CD4-positive, alpha-beta T cell (primary cell): ENCODE measurements around the gene SMAD3. TPM values are rescaled to one million over a fixed set of nuclear protein-coding genes. Genes with fewer than 3 reads are reported as not detected.

Experiments
- ATAC-seq: fragments of 200-7000 bp; cut with Tn5 transposase; one replicate; pipeline ENCODE4 v1.10.0; 2022; ENCODE audit warnings: mild to moderate bottlenecking; ENCODE audit not compliant: poor library complexity
- CTCF ChIA-PET: fragments of 350-600 bp; sonication (Branson Sonifier 250); formaldehyde crosslinking; loops from one replicate; lab custom pipeline; 2021; ENCODE audit warnings: antibody characterized with exemption, inconsistent platforms; lab: Charles Lee
- POLR2A ChIA-PET: fragments of 350-600 bp; sonication (Branson Sonifier 250); formaldehyde crosslinking; loops from one replicate; lab custom pipeline; 2021; ENCODE audit warnings: antibody characterized with exemption, inconsistent platforms; lab: Charles Lee
- DNase-seq, 14 experiments: peaks; one replicate each; pipeline ENCODE4 v3.0.0-alpha.2; 2013 to 2020; ENCODE audit warnings: mixed read lengths in 2 of 14
- H3K27ac ChIP-seq, 2 donors: one replicate each; pipeline versions ENCODE4 v1.5.1 to v1.7.0; 2013; ENCODE audit warnings: low read length in 2 of 2, low read depth in 1 of 2, mild to moderate bottlenecking in 1 of 2
- H3K27me3 ChIP-seq, 2 experiments: 1 replicate in 1 of 2; 2 replicates in 1 of 2; pipeline versions ENCODE4 v1.6.1 to v1.7.0; 2013; ENCODE audit warnings: low read length in 2 of 2, control low read depth in 1 of 2, mild to moderate bottlenecking in 1 of 2, moderate library complexity in 1 of 2; ENCODE audit not compliant: insufficient read depth in 2 of 2, control insufficient read depth in 1 of 2
- H3K36me3 ChIP-seq: one replicate; pipeline ENCODE4 v1.6.1; 2013; ENCODE audit warnings: low read length, control low read depth; ENCODE audit not compliant: insufficient read depth
- H3K4me1 ChIP-seq: one replicate; pipeline ENCODE4 v1.6.1; 2013; ENCODE audit warnings: low read length, control low read depth; ENCODE audit not compliant: insufficient read depth
- H3K4me3 ChIP-seq: one replicate; pipeline ENCODE4 v1.5.1; 2013; ENCODE audit warnings: mild to moderate bottlenecking, low read length, moderate library complexity
- H3K9me3 ChIP-seq, 2 experiments: 1 replicate in 1 of 2; 2 replicates in 1 of 2; pipeline versions ENCODE4 v1.6.1 to v1.7.0; 2013; ENCODE audit warnings: low read length in 2 of 2, mild to moderate bottlenecking in 2 of 2, control low read depth in 1 of 2, moderate library complexity in 1 of 2; ENCODE audit not compliant: control insufficient read depth in 1 of 2, insufficient read depth in 1 of 2
- H3K27ac Mint-ChIP-seq: one replicate; pipeline ENCODE4 v1.8.0; 2020; ENCODE audit warnings: mixed read lengths
- H3K27me3 Mint-ChIP-seq: one replicate; pipeline ENCODE4 v1.8.0; 2021; ENCODE audit warnings: mixed read lengths
- H3K36me3 Mint-ChIP-seq: one replicate; pipeline ENCODE4 v1.8.0; 2021; ENCODE audit warnings: low read depth, mixed read lengths
- H3K4me1 Mint-ChIP-seq: one replicate; pipeline ENCODE4 v1.8.0; 2021; ENCODE audit warnings: low read depth, mixed read lengths
- H3K4me3 Mint-ChIP-seq: one replicate; pipeline ENCODE4 v1.8.0; 2020; ENCODE audit warnings: mild to moderate bottlenecking, mixed read lengths
- H3K9me3 Mint-ChIP-seq: one replicate; pipeline ENCODE4 v1.8.0; 2020; ENCODE audit warnings: mixed read lengths
- intact Hi-C, 2 experiments: fragments of 100-400 bp; cut with DNase I in 1 of 2; cut with micrococcal nuclease in 1 of 2; formaldehyde crosslinking; loops; one replicate each; pipeline versions ENCODE4 v1.15.1 to v1.9.0; 2023 to 2025; cut with DNase I, micrococcal nuclease
- total RNA-seq, 174 experiments: library from RNA in 2 of 174; stranded (reverse) in 2 of 174; gene quantifications; one replicate each; pipeline ENCODE4 v1.2.3 and lab custom pipeline; 2021 to 2026
- TF ChIP-seq, protein P1 (sequence below): fragments of 200-600 bp; IDR thresholded peaks from one replicate; pipeline ENCODE4 v1.8.0; 2022; ENCODE audit warnings: antibody characterized with exemption, mild to moderate bottlenecking

The SMAD3 gene
- total RNA-seq, 2 experiments from 2014 or later, result 30.0 to 31.0 TPM

DNA sequence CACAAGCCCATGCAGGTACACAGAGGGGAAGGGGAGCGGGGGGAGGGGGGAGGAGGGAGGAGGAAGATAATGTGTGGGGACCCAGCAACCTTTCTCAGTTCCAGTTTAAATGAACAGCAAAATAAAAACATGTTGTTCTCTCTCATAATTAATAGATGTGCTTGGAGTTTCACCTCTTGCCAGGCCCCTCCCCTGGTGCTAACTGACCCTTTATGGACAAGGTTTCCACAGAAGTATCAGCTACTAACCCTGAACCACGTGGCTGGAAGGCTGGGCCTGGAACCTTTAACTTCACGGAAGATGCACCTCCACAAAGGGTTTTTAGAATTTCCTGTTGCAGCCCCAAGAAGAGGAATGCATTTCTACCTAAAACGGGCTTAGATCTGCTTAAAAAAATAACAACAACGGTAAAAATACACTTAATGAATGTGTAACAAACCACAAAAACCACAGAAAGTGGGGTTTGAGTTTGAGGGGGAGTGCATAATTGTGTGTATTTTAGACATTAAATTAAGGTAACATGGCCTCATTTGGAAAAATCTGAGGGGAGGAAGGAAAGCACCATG, 14.8 kb upstream of the SMAD3 start:
- DNase-seq, result no peak
- Mint-ChIP-seq H3K9me3 (no peaks in the 10 kb centered on the region), H3K27me3 (no peaks in the 10 kb centered on the region), H3K4me1 (peaks cover 49% of the 10 kb centered on the region), H3K27ac (peak overlapping the region; percentile 49), H3K4me3 (no peak overlapping the region), H3K36me3 (no peaks in the 10 kb centered on the region)
- H3K9me3 ChIP-seq, result no peaks in the 10 kb centered on the region
- H3K27me3 ChIP-seq, result no peaks in the 10 kb centered on the region
- intact Hi-C loops, result no loop called here
- no peak overlapping the region for H3K4me3 ChIP-seq
- ChIA-PET POLR2A (no interaction called here), CTCF (no interaction called here)
- no peaks in the 10 kb centered on the region for H3K36me3 ChIP-seq
- ATAC-seq, result no peak
- peaks cover 9% of the 10 kb centered on the region for H3K4me1 ChIP-seq
- TF ChIP-seq, protein P1, sequence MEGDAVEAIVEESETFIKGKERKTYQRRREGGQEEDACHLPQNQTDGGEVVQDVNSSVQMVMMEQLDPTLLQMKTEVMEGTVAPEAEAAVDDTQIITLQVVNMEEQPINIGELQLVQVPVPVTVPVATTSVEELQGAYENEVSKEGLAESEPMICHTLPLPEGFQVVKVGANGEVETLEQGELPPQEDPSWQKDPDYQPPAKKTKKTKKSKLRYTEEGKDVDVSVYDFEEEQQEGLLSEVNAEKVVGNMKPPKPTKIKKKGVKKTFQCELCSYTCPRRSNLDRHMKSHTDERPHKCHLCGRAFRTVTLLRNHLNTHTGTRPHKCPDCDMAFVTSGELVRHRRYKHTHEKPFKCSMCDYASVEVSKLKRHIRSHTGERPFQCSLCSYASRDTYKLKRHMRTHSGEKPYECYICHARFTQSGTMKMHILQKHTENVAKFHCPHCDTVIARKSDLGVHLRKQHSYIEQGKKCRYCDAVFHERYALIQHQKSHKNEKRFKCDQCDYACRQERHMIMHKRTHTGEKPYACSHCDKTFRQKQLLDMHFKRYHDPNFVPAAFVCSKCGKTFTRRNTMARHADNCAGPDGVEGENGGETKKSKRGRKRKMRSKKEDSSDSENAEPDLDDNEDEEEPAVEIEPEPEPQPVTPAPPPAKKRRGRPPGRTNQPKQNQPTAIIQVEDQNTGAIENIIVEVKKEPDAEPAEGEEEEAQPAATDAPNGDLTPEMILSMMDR, result no peak
- no peak overlapping the region for H3K27ac ChIP-seq

DNA sequence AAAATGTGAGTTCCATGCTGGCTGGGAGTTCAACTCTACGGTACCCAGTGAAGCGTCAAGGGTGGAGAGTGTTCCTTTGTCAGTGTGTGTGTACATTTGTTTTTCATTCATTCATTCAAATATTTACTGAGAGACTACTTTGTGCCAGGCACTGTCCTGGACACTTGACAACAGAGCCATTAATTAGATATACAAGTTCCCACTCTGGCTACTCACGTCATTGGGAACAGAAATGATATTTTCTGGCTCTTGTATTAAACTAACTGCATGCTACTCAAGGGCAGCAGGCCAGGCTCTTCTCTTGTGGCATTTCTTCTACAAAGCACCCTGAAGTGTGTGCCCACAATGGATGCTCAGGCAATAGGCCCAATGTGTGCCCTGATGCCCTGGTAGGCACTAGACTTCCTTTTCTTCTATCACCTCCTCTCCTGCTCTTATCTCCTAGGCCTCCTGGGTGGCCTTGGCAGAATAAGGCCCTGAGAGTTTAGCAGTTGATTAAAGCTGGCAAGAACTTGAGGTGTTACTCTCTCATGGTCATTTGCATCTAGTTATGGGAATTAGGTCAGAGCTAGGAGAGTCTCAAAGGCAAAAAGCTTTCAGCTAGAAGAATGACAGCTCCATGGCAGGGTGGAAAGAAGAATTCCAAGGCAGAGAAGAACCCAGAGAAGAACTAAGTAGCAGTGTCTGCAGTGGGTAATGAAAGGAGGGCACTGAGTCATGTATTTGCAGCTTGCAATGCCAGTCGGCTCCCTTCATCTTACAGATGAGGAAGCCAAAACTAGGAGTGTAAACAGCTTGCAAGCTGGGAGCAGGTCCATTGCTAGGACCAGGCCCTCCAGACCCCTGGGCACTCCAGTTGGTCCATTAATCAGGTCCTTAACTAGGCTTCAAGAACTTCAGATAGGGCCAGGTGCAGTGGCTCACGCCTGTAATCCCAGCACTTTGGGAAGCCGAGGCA, 14.0 kb upstream of the SMAD3 start:
- Histone ChIP-seq H3K27ac (no peak overlapping the region), H3K4me3 (no peak overlapping the region), H3K27me3 (no peaks in the 10 kb centered on the region), H3K36me3 (no peaks in the 10 kb centered on the region), H3K9me3 (no peaks in the 10 kb centered on the region), H3K4me1 (peaks cover 9% of the 10 kb centered on the region)
- H3K9me3 Mint-ChIP-seq, result no peaks in the 10 kb centered on the region
- TF ChIP-seq, protein P1, result no peak
- ChIA-PET CTCF (no interaction called here), POLR2A (no interaction called here)
- peaks cover 56% of the 10 kb centered on the region for H3K4me1 Mint-ChIP-seq
- intact Hi-C loops, result no loop called here
- no peaks in the 10 kb centered on the region for H3K27me3 Mint-ChIP-seq
- DNase-seq (no peak), ATAC-seq (no peak)
- H3K27ac Mint-ChIP-seq, result peak overlapping the region; percentile 49
- no peak overlapping the region for H3K4me3 Mint-ChIP-seq
- H3K36me3 Mint-ChIP-seq, result no peaks in the 10 kb centered on the region

DNA sequence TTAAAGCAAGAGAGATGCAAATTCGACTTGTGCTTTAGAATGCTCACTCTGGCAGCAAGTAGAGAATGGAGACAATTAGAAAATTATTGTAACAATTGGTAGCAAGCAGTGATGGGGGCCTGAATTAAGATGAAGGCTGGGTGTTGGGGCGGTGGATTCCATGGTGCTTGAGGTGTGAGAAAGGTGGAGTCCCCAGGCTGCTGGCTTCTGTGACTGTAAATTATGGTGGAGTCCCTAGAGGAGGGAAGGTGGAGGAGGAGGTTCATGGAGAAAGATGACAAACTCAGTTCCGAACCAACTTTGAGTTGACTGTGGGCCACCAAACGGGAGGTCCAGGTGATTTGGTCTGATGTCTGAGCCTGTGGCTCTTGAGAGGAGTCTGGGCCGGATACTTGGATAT, 10.7 kb upstream of the SMAD3 start:
- no peak overlapping the region for H3K4me3 ChIP-seq
- H3K27ac ChIP-seq, result no peak overlapping the region
- intact Hi-C loops, result no loop called here
- DNase-seq (no peak), ATAC-seq (no peak)
- TF ChIP-seq, protein P1, result no peak
- no peaks in the 10 kb centered on the region for H3K9me3 Mint-ChIP-seq
- peaks cover 58% of the 10 kb centered on the region for H3K4me1 Mint-ChIP-seq
- no peaks in the 10 kb centered on the region for H3K36me3 Mint-ChIP-seq
- CTCF ChIA-PET, result no interaction called here
- no peaks in the 10 kb centered on the region for H3K27me3 Mint-ChIP-seq
- H3K27me3 ChIP-seq, result no peaks in the 10 kb centered on the region
- H3K36me3 ChIP-seq, result no peaks in the 10 kb centered on the region
- H3K27ac Mint-ChIP-seq, result peak overlapping the region; percentile 22
- no peaks in the 10 kb centered on the region for H3K9me3 ChIP-seq
- H3K4me3 Mint-ChIP-seq, result no peak overlapping the region
- POLR2A ChIA-PET, result no interaction called here
- H3K4me1 ChIP-seq, result peaks cover 3% of the 10 kb centered on the region
